ENCODE measurements around the gene CNDP1.

The CNDP1 gene

GRCh38 chr18:74534150-74534969, at the start of gene CNDP1:
CNDP1 (plus strand) TSS chr18:74534500; CDS start chr18:74534668, 168 bp downstream.
- DNase-seq (ENCODE audit: low spot score), result no peak
- no peak for TF ChIP-seq CTCF (IDR thresholded peaks at IDR 0.05; ENCODE audit: extremely low read depth, missing control alignments)

GRCh38 chr18:74486119-74486849, 48.0 kb upstream of the CNDP1 start:
- no peak for DNase-seq (ENCODE audit: low spot score)
- TF ChIP-seq CTCF (IDR thresholded peaks at IDR 0.05; ENCODE audit: extremely low read depth, missing control alignments), result no peak

GRCh38 chr18:74488354-74488753, 45.9 kb upstream of the CNDP1 start:
- DNase-seq (ENCODE audit: low spot score), result no peak
- TF ChIP-seq CTCF (IDR thresholded peaks at IDR 0.05; ENCODE audit: extremely low read depth, missing control alignments), result no peak

GRCh38 chr18:74488864-74489263, 45.4 kb upstream of the CNDP1 start:
- TF ChIP-seq CTCF (IDR thresholded peaks at IDR 0.05; ENCODE audit: extremely low read depth, missing control alignments), result no peak

GRCh38 chr18:74489676-74490075, 44.6 kb upstream of the CNDP1 start:
- DNase-seq (ENCODE audit: low spot score), result no peak
- no peak for TF ChIP-seq CTCF (IDR thresholded peaks at IDR 0.05; ENCODE audit: extremely low read depth, missing control alignments)

More at GRCh38 chr18:74488864-74489263, 45.4 kb upstream of the CNDP1 start:
- DNase-seq (ENCODE audit: low spot score), result no peak

- TF ChIP-seq CTCF (IDR thresholded peaks at IDR 0.05; ENCODE audit: extremely low read depth, missing control alignments), result no peak
- DNase-seq (ENCODE audit: low spot score), result no peak
Observed at GRCh38 chr18:74492259-74492658, 42.0 kb upstream of the CNDP1 start.

- peak; percentile 28 for TF ChIP-seq CTCF (IDR thresholded peaks at IDR 0.05; ENCODE audit: extremely low read depth, missing control alignments)
- DNase-seq (ENCODE audit: low spot score), result peak; percentile 58
Observed at GRCh38 chr18:74493689-74494088, 40.6 kb upstream of the CNDP1 start.
